SK-N-SH (cell line): ENCODE data around the gene SPTB. TPM values are rescaled to one million over a fixed set of nuclear protein-coding genes. Genes with fewer than 3 reads are reported as not detected.

Source experiments
- CTCF ChIA-PET: fragments of 300-600, 350-600 bp; formaldehyde crosslinking; extraction: SDS; loops from one replicate; lab custom pipeline; 2021; lab: Yijun Ruan, JAX
- POLR2A ChIA-PET: fragments of 350-600 bp; sonication (Branson Sonifier 250); formaldehyde crosslinking; extraction: SDS; loops from one replicate; lab custom pipeline; 2020; ENCODE audit warnings: antibody characterized with exemption, inconsistent platforms; lab: Yijun Ruan, JAX
- DNase-seq: peaks from one replicate; pipeline ENCODE4 v3.0.0; 2012
- H2AFZ ChIP-seq: fragments of 200-600 bp; sonication (generic); 2 replicates; pipeline ENCODE4 v1.8.1; 2016; ENCODE audit warnings: antibody characterized with exemption, mild to moderate bottlenecking, low read depth
- H3F3A ChIP-seq: fragments of 200-600 bp; sonication (generic); replicated peaks from 2 replicates; pipeline ENCODE3; 2016; ENCODE audit warnings: antibody characterized with exemption, mild to moderate bottlenecking; ENCODE audit not compliant: insufficient read depth
- H3K27ac ChIP-seq, 2 experiments: fragments of 200-500 bp in 1 of 2; fragments of 200-600 bp in 1 of 2; sonication (Bioruptor generic) in 1 of 2; sonication (generic), shearing (Covaris generic) in 1 of 2; 2 replicates each; pipeline versions ENCODE4 v1.5.1 to v1.6.1; 2014 to 2016; ENCODE audit warnings: low read depth in 2 of 2, inconsistent platforms in 1 of 2, low read length in 1 of 2, mild to moderate bottlenecking in 1 of 2, mixed read lengths in 1 of 2
- H3K27me3 ChIP-seq: fragments of 200-600 bp; sonication (generic), shearing (Covaris generic); 2 replicates; pipeline ENCODE4 v1.6.1; 2016; ENCODE audit warnings: mixed run types; ENCODE audit not compliant: insufficient read depth
- H3K36me3 ChIP-seq, 2 experiments: fragments of 200-500 bp in 1 of 2; fragments of 200-600 bp in 1 of 2; sonication (Bioruptor generic) in 1 of 2; sonication (generic) in 1 of 2; replicated peaks in 1 of 2; 2 replicates each; pipeline versions ENCODE3 to v1.5.1; 2014 to 2016; ENCODE audit warnings: low read length in 1 of 2, mild to moderate bottlenecking in 1 of 2; ENCODE audit not compliant: insufficient read depth in 2 of 2, control insufficient read depth in 1 of 2
- H3K4me1 ChIP-seq, 2 experiments: fragments of 200-500 bp in 1 of 2; fragments of 200-600 bp in 1 of 2; sonication (Bioruptor generic) in 1 of 2; sonication (generic), shearing (Covaris generic) in 1 of 2; 2 replicates each; pipeline versions ENCODE4 v1.5.1 to v1.6.1; 2014 to 2016; ENCODE audit warnings: low read depth in 1 of 2, low read length in 1 of 2, mixed run types in 1 of 2; ENCODE audit not compliant: insufficient read depth in 2 of 2, control insufficient read depth in 1 of 2
- H3K4me2 ChIP-seq: fragments of 200-600 bp; sonication (generic), shearing (Covaris generic); 2 replicates; pipeline ENCODE4 v1.6.1; 2017; ENCODE audit warnings: mixed run types
- H3K4me3 ChIP-seq, 2 experiments: fragments of 200-500 bp in 1 of 2; fragments of 200-600 bp in 1 of 2; sonication (Bioruptor generic) in 1 of 2; sonication (generic), shearing (Covaris generic) in 1 of 2; 2 replicates each; pipeline versions ENCODE4 v1.5.1 to v1.8.1; 2014 to 2016; ENCODE audit warnings: low read depth in 2 of 2, inconsistent platforms in 1 of 2, low read length in 1 of 2, mild to moderate bottlenecking in 1 of 2, mixed read lengths in 1 of 2, moderate library complexity in 1 of 2
- H3K79me2 ChIP-seq: fragments of 200-600 bp; sonication (generic); 2 replicates; pipeline ENCODE4 v1.8.1; 2017; ENCODE audit warnings: mild to moderate bottlenecking; ENCODE audit not compliant: insufficient read depth
- H3K9ac ChIP-seq: fragments of 200-600 bp; sonication (generic); 2 replicates; pipeline ENCODE4 v1.6.1; 2017; ENCODE audit warnings: mixed run types
- H3K9me2 ChIP-seq: fragments of 200-600 bp; sonication (generic); 2 replicates; pipeline ENCODE4 v1.6.1; 2017; ENCODE audit warnings: mixed run types
- H3K9me3 ChIP-seq: fragments of 200-600 bp; sonication (generic); 2 replicates; pipeline ENCODE4 v1.6.1; 2017; ENCODE audit warnings: mixed run types, mild to moderate bottlenecking, moderate library complexity
- H4K20me1 ChIP-seq: fragments of 200-600 bp; sonication (generic); 2 replicates; pipeline ENCODE4 v1.6.1; 2017; ENCODE audit warnings: mild to moderate bottlenecking, mixed run types; ENCODE audit not compliant: insufficient read depth
- CTCF ChIP-seq: fragments of 200-600 bp; sonication (generic); IDR thresholded peaks from 2 replicates; pipeline ENCODE4 v1.6.1; 2017; ENCODE audit warnings: antibody characterized with exemption, mild to moderate bottlenecking, moderate library complexity
- GABPA ChIP-seq: IDR thresholded peaks from 2 replicates; pipeline ENCODE4 v1.4.0; 2012; ENCODE audit warnings: low read depth, mild to moderate bottlenecking
- MXI1 ChIP-seq: IDR thresholded peaks from 2 replicates; pipeline ENCODE4 v1.6.1; 2012; ENCODE audit warnings: mild to moderate bottlenecking, low read depth, low read length, improper control_type of control experiment
- RFX5 ChIP-seq: IDR thresholded peaks from 2 replicates; pipeline ENCODE4 v1.6.1; 2012; ENCODE audit warnings: mild to moderate bottlenecking, improper control_type of control experiment, low read length
- TAF1 ChIP-seq: IDR thresholded peaks from 2 replicates; pipeline ENCODE4 v1.6.1; 2012; ENCODE audit warnings: low read depth, mild to moderate bottlenecking, low read length, moderate library complexity, borderline replicate concordance
- TCF12 ChIP-seq: IDR thresholded peaks from 2 replicates; pipeline ENCODE4 v1.4.0; 2012
- TEAD4 ChIP-seq: IDR thresholded peaks from 2 replicates; pipeline ENCODE4 v1.4.0; 2012; ENCODE audit warnings: mild to moderate bottlenecking, borderline replicate concordance; ENCODE audit not compliant: insufficient read depth
- YY1 ChIP-seq: IDR thresholded peaks from 2 replicates; pipeline ENCODE4 v1.4.0; 2012; ENCODE audit warnings: low read depth, mild to moderate bottlenecking
- WGBS: methylation state at CpG from one replicate; pipeline ENCODE4 v1.1.6; 2017; ENCODE audit warnings: low lambda C conversion rate; 5-methylcytosine and 5-hydroxymethylcytosine counted together
- polyA plus RNA-seq, 3 experiments: library from polyadenylated mRNA; depleted of rRNA; stranded (reverse); fragments of >200 nt; gene quantifications; 2 replicates each; pipeline ENCODE4 v1.2.3, GENCODE V29; 2012

Gene SPTB
- polyA plus RNA-seq, 1 of the 3 experiments (the other 2 are of a cell fraction) = 0.15 TPM

DNA sequence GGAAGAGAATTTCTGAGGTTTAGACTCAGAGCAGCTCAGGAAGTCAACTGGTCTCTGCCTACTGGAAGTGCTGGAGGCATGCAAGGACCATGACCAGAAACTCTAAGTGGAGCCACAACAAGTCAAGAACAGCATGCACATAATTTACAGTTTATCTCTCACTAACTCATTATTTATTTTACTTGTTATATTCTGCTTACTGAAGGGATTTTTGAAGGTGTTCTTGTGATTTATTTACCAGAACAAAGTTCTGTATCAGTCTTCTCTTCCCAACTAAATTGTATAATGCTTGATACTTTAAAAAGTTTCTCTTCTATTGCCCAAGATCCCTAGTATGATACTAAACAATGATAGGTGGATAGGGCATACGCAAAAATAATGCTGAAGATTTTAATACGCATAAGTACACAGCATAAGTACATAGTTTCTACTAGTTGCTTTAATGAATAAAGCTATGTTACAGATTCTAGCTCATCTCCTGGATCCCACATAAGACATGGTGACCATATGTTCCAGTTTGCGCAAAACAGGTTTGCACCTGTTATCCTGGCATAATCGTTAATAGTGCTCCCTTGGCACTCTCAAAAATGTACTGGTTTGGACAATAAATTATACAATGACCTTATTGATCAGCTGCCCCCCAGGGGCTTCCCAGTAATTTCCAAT is 11.6 kb upstream of the SPTB start (continued):
- TF ChIP-seq CTCF (no peak), YY1 (no peak), RFX5 (no peak), TCF12 (no peak), MXI1 (no peak), GABPA (no peak)

DNA sequence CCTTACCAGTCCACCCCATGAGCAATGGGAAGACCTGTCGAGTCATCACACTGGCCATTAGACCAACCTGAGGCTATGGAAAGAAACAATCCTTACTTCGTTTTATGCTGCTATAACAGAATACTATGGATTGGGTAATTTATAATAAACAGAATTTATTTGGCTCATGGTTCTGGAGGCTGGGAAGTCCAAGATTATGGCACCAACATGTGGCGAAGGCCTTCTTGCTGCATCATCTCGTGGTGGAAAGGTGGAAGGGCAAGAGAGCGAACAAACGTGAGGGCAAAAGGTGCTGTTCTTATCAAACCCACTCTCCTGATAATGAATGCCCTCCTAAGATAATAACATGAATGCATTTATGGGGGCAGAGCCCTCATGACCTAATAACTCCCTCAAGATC is 9.6 kb upstream of the SPTB start:
- WGBS = 89% methylated on average over 6 of the region's 6 CpGs

More for the DNA sequence above, 9.6 kb upstream of the SPTB start:
- H3F3A ChIP-seq = no peaks in the 10 kb centered on the region
- CTCF ChIA-PET = interaction anchor here (1.0 to 6.1 kb wide), 6 partner anchors 9 to 378 kb away, joined by 3 to 163 read pairs (median 48); partner anchors contain the start of gene SPTB
- no peaks in the 10 kb centered on the region for H3K4me1 ChIP-seq
- POLR2A ChIA-PET = no interaction called here
- no peaks in the 10 kb centered on the region for H3K9me3 ChIP-seq
- H3K79me2 ChIP-seq = no peaks in the 10 kb centered on the region
- H3K9me2 ChIP-seq = no peaks in the 10 kb centered on the region
- no peak overlapping the region for H3K4me2 ChIP-seq
- no peak overlapping the region for H3K27ac ChIP-seq
- TF ChIP-seq TEAD4 (no peak), TAF1 (no peak), CTCF (no peak)
- no peaks in the 10 kb centered on the region; the same call in 1 of the 2 replicates for H3K27me3 ChIP-seq
- H4K20me1 ChIP-seq = no peaks in the 10 kb centered on the region
- H3K36me3 ChIP-seq = no peaks in the 10 kb centered on the region
- no peak overlapping the region for H2AFZ ChIP-seq
- H3K9ac ChIP-seq = no peak overlapping the region
- no peak for DNase-seq
- no peak overlapping the region for H3K4me3 ChIP-seq
